Measurements from ENCODE around the gene ADRA1B.

GRCh38 chr5:159873680-159874079 lies 42.6 kb upstream of the ADRA1B start:
- TF ChIP-seq CTCF (IDR thresholded peaks at IDR 0.05; ENCODE audit: low read depth, low read length) (no peak), MYC (IDR thresholded peaks at IDR 0.05; ENCODE audit: low read depth, low read length) (no peak), POLR2A (IDR thresholded peaks at IDR 0.05; ENCODE audit: extremely low read depth, insufficient read length) (no peak), MAX (IDR thresholded peaks at IDR 0.05; ENCODE audit: low read depth, low read length) (no peak)

All from NB4 (cell line).